GM23338 (cell line): ENCODE measurements around the gene DGKH.

Experiments
- EZH2 ChIP-seq: fragments of 200-600 bp; sonication (generic); IDR thresholded peaks from one replicate; pipeline ENCODE4 v1.8.0; 2017; ENCODE audit warnings: antibody characterized with exemption, mild to moderate bottlenecking, low read depth; ENCODE audit not compliant: unreplicated experiment
- EZH2phosphoT487 ChIP-seq: fragments of 200-600 bp; sonication (generic); IDR thresholded peaks from one replicate; pipeline ENCODE4 v1.8.1; 2018; ENCODE audit warnings: antibody characterized with exemption; ENCODE audit not compliant: unreplicated experiment
- JUNB ChIP-seq: IDR thresholded peaks from one replicate; pipeline ENCODE4 v1.6.1; 2016; ENCODE audit warnings: antibody characterized with exemption; ENCODE audit not compliant: unreplicated experiment
- NANOG ChIP-seq: IDR thresholded peaks from 2 replicates; pipeline ENCODE4 v1.6.1; 2016; ENCODE audit warnings: antibody characterized with exemption, borderline replicate concordance
- POLR2AphosphoS5 ChIP-seq: IDR thresholded peaks from 2 replicates; pipeline ENCODE4 v1.6.1; 2016; ENCODE audit warnings: antibody characterized with exemption, low read depth
- REST ChIP-seq: IDR thresholded peaks from one replicate; pipeline ENCODE4 v1.6.1; 2018; ENCODE audit warnings: antibody characterized with exemption; ENCODE audit not compliant: unreplicated experiment
- ZNF331 ChIP-seq: fragments of 250-450 bp; sonication (Bioruptor Pico); IDR thresholded peaks from 2 replicates; pipeline ENCODE4 v1.5.0; 2020; ENCODE audit warnings: low read depth, mild to moderate bottlenecking, moderate library complexity
- TF ChIP-seq, protein P1 (sequence below), 2 experiments: fragments of 200-600 bp in 1 of 2; sonication (generic) in 1 of 2; conservative IDR thresholded peaks; 2 replicates each; pipeline versions ENCODE4 v1.5.1 to v1.6.1; 2016 to 2017; ENCODE audit warnings: antibody characterized with exemption in 2 of 2, low read depth in 2 of 2, mild to moderate bottlenecking in 2 of 2, moderate library complexity in 1 of 2
- TF ChIP-seq, protein P2 (sequence below): IDR thresholded peaks from 2 replicates; pipeline ENCODE4 v1.6.1; 2016; ENCODE audit warnings: antibody characterized with exemption

- TF ChIP-seq, protein P1, sequence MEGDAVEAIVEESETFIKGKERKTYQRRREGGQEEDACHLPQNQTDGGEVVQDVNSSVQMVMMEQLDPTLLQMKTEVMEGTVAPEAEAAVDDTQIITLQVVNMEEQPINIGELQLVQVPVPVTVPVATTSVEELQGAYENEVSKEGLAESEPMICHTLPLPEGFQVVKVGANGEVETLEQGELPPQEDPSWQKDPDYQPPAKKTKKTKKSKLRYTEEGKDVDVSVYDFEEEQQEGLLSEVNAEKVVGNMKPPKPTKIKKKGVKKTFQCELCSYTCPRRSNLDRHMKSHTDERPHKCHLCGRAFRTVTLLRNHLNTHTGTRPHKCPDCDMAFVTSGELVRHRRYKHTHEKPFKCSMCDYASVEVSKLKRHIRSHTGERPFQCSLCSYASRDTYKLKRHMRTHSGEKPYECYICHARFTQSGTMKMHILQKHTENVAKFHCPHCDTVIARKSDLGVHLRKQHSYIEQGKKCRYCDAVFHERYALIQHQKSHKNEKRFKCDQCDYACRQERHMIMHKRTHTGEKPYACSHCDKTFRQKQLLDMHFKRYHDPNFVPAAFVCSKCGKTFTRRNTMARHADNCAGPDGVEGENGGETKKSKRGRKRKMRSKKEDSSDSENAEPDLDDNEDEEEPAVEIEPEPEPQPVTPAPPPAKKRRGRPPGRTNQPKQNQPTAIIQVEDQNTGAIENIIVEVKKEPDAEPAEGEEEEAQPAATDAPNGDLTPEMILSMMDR (conservative IDR thresholded peaks at IDR 0.05; ENCODE audit: low read depth in 2 of 2), result no peak
- TF ChIP-seq EZH2, result no peak
- TF ChIP-seq JUNB, result no peak
- no peak for TF ChIP-seq EZH2phosphoT487
- TF ChIP-seq REST, result no peak
- TF ChIP-seq POLR2AphosphoS5, result no peak
- TF ChIP-seq, protein P2, sequence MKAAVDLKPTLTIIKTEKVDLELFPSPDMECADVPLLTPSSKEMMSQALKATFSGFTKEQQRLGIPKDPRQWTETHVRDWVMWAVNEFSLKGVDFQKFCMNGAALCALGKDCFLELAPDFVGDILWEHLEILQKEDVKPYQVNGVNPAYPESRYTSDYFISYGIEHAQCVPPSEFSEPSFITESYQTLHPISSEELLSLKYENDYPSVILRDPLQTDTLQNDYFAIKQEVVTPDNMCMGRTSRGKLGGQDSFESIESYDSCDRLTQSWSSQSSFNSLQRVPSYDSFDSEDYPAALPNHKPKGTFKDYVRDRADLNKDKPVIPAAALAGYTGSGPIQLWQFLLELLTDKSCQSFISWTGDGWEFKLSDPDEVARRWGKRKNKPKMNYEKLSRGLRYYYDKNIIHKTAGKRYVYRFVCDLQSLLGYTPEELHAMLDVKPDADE, result no peak
- no peak for TF ChIP-seq ZNF331 (CRISPR knock-in tag)
- TF ChIP-seq NANOG, result no peak
These were observed 125.4 kb downstream of the DGKH start for GRCh38 chr13:42173789-42174343.
